Panc1 (cell line): Measurements from ENCODE around the gene PFKFB3. TPM values are rescaled to one million over a fixed set of nuclear protein-coding genes. Genes with fewer than 3 reads are reported as not detected.

ENCODE experiments used
- ATAC-seq: fragments of 200-7000 bp; cut with Tn5 transposase; 2 replicates; pipeline ENCODE4 v1.9.1; 2020; ENCODE audit warnings: mild to moderate bottlenecking, moderate library complexity
- BruUV-seq: library from RNA; stranded (reverse); fragments of 400-500 nt; replicated peaks from 2 replicates; lab custom pipeline; 2021; lab: Mats Ljungman, UMichigan
- CTCF ChIA-PET: fragments of 300-600 bp; sonication (Branson Sonifier 250); formaldehyde crosslinking; loops from one replicate; lab custom pipeline; 2022; ENCODE audit warnings: antibody characterized with exemption; lab: Charles Lee
- POLR2A ChIA-PET: fragments of 300-600 bp; sonication (Branson Sonifier 250); formaldehyde crosslinking; loops from one replicate; lab custom pipeline; 2022; ENCODE audit warnings: antibody characterized with exemption; lab: Charles Lee
- DNase-seq: peaks from one replicate; pipeline ENCODE4 v3.0.0-alpha.2; 2010; ENCODE audit warnings: low read depth, low spot score
- H3K27ac ChIP-seq: 2 replicates; pipeline ENCODE4 v1.5.1; 2011; ENCODE audit warnings: mild to moderate bottlenecking, low read length, inconsistent platforms
- H3K27me3 ChIP-seq: fragments of 200-500 bp; sonication (Bioruptor generic); 2 replicates; pipeline ENCODE4 v1.6.0; 2014; ENCODE audit warnings: low read length, inconsistent platforms; ENCODE audit not compliant: control insufficient read depth, insufficient read depth
- H3K36me3 ChIP-seq: fragments of 200-500 bp; sonication (Bioruptor generic); 2 replicates; pipeline ENCODE4 v1.5.1; 2014; ENCODE audit warnings: inconsistent platforms, mild to moderate bottlenecking, low read length, moderate library complexity; ENCODE audit not compliant: control insufficient read depth, insufficient read depth
- H3K4me1 ChIP-seq: 2 replicates; pipeline ENCODE4 v1.5.1; 2011; ENCODE audit warnings: inconsistent platforms, mild to moderate bottlenecking, low read length, moderate library complexity; ENCODE audit not compliant: control insufficient read depth, insufficient read depth
- H3K4me3 ChIP-seq, 2 experiments: 2 replicates each; pipeline ENCODE4 v1.5.1; 2011 to 2012; ENCODE audit warnings: low read depth in 2 of 2, low read length in 2 of 2, mild to moderate bottlenecking in 2 of 2, inconsistent platforms in 1 of 2, moderate library complexity in 1 of 2
- H3K9me3 ChIP-seq: fragments of 200-500 bp; sonication (Bioruptor generic); 2 replicates; pipeline ENCODE4 v1.5.1; 2014; ENCODE audit warnings: low read depth, mild to moderate bottlenecking, inconsistent platforms, low read length, moderate library complexity; ENCODE audit not compliant: control insufficient read depth, insufficient read depth
- CTCF ChIP-seq: fragments of 450-650 bp; IDR thresholded peaks from 2 replicates; pipeline ENCODE4 v1.5.1; 2017; ENCODE audit warnings: mild to moderate bottlenecking
- POLR2AphosphoS5 ChIP-seq: IDR thresholded peaks from 2 replicates; pipeline ENCODE4 v1.6.1; 2012; ENCODE audit warnings: mild to moderate bottlenecking, low read depth, low read length, moderate library complexity
- REST ChIP-seq, 2 experiments: IDR thresholded peaks; 2 replicates each; pipeline ENCODE4 v1.6.1; 2011 to 2012; ENCODE audit warnings: low read depth in 2 of 2, control low read depth in 1 of 2, low read length in 1 of 2, mild to moderate bottlenecking in 1 of 2, moderate library complexity in 1 of 2; ENCODE audit not compliant: insufficient read depth in 1 of 2
- SIN3A ChIP-seq: IDR thresholded peaks from 2 replicates; pipeline ENCODE4 v1.6.1; 2012; ENCODE audit warnings: low read depth, mild to moderate bottlenecking, low read length, moderate library complexity, borderline replicate concordance; ENCODE audit not compliant: insufficient read depth
- TCF7L2 ChIP-seq: IDR thresholded peaks from 2 replicates; pipeline ENCODE4 v1.6.1; 2011; ENCODE audit warnings: mild to moderate bottlenecking, low read depth, low read length, inconsistent platforms
- in situ Hi-C: cut with HindIII; loops from 2 replicates; pipeline ENCODE4 v1.10.0; 2016; ENCODE audit warnings: low sequenced_read_pairs, low pct_unique_long_range_greater_than_20kb
- intact Hi-C: fragments of 100-400 bp; cut with micrococcal nuclease; formaldehyde crosslinking; loops from one replicate; pipeline ENCODE4 v1.10.0; 2022; ENCODE audit not compliant: unreplicated experiment
- total RNA-seq: library from RNA; stranded (reverse); gene quantifications from one replicate; pipeline ENCODE4 v1.2.1, GENCODE V29; 2021; ENCODE audit not compliant: unreplicated experiment

Gene PFKFB3
- total RNA-seq, 1 experiment from 2014 or later, result 17.1 TPM

GRCh38 chr10:6213908-6214307, 11.2 kb downstream of the PFKFB3 start:
- ATAC-seq (no peak), DNase-seq (no peak)
- no peaks in the 10 kb centered on the region for H3K27me3 ChIP-seq
- H3K4me1 ChIP-seq, result no peaks in the 10 kb centered on the region; the same call in 1 of the 2 replicates
- intact Hi-C loops (no loop called here), in situ Hi-C loops (no loop called here)
- H3K9me3 ChIP-seq, result no peaks in the 10 kb centered on the region
- H3K36me3 ChIP-seq, result no peaks in the 10 kb centered on the region
- no peak overlapping the region for H3K4me3 ChIP-seq
- no TSS peak for BruUV-seq
- TF ChIP-seq POLR2AphosphoS5 (no peak), REST (IDR thresholded peaks at IDR 0.05; ENCODE audit: insufficient read depth in 1 of 2, low read depth in 2 of 2, low read length in 1 of 2) (no peak)
- ChIA-PET CTCF (no interaction called here), POLR2A (no interaction called here)
- no peak overlapping the region for H3K27ac ChIP-seq

- TF ChIP-seq POLR2AphosphoS5 (no peak), SIN3A (no peak), CTCF (no peak), TCF7L2 (no peak), REST (IDR thresholded peaks at IDR 0.05; ENCODE audit: insufficient read depth in 1 of 2, low read depth in 2 of 2, low read length in 1 of 2) (no peak)
- Histone ChIP-seq H3K36me3 (no peaks in the 10 kb centered on the region), H3K9me3 (no peaks in the 10 kb centered on the region), H3K4me1 (no peaks in the 10 kb centered on the region), H3K27me3 (no peaks in the 10 kb centered on the region), H3K27ac (no peak overlapping the region), H3K4me3 (no peak overlapping the region)
- DNase-seq, result no peak
- ChIA-PET POLR2A (no interaction called here), CTCF (no interaction called here)
- no TSS peak for BruUV-seq
- intact Hi-C loops, result no loop called here
- in situ Hi-C loops, result no loop called here
- no peak for ATAC-seq
Measured at GRCh38 chr10:6214612-6215011, 11.9 kb downstream of the PFKFB3 start.
